Left lung (tissue), 10 donors: ENCODE results near the gene GNA15. TPM values are rescaled to one million over a fixed set of nuclear protein-coding genes. Genes with fewer than 3 reads are reported as not detected.
A peak's percentile ranks its signal among the peaks of the same experiment; 100 is the strongest.

Source experiments
- ATAC-seq: fragments of 200-7000 bp; cut with Tn5 transposase; one replicate; pipeline ENCODE4 v1.9.1; 2020; ENCODE audit warnings: moderate library complexity
- DNase-seq, 4 donors: peaks; one replicate each; pipeline ENCODE4 v3.0.0-alpha.2; 2013 to 2020
- H3K27ac ChIP-seq, 2 donors: fragments of 200-600 bp; sonication (generic) in 1 of 2; one replicate each; pipeline versions ENCODE4 v1.5.0 to v1.8.0; 2020 to 2021
- H3K27me3 ChIP-seq, 2 donors: fragments of 200-600 bp; sonication (generic) in 1 of 2; one replicate each; pipeline versions ENCODE4 v1.5.0 to v1.8.0; 2020 to 2021
- H3K36me3 ChIP-seq, 2 donors: fragments of 200-600 bp; sonication (generic) in 1 of 2; one replicate each; pipeline versions ENCODE4 v1.5.0 to v1.8.0; 2020 to 2021
- H3K4me1 ChIP-seq, 2 donors: fragments of 200-600 bp; one replicate each; pipeline ENCODE4 v1.8.0; 2021
- H3K4me3 ChIP-seq, 2 donors: fragments of 200-600 bp; sonication (generic) in 1 of 2; one replicate each; pipeline versions ENCODE4 v1.5.0 to v1.8.0; 2020 to 2021; ENCODE audit warnings: mild to moderate bottlenecking in 1 of 2
- H3K9me3 ChIP-seq, 2 donors: fragments of 200-600 bp; sonication (generic) in 1 of 2; one replicate each; pipeline versions ENCODE4 v1.5.0 to v1.8.0; 2020 to 2021
- intact Hi-C, 2 donors: fragments of 100-400 bp; cut with DNase I; formaldehyde crosslinking; loops; one replicate each; pipeline versions ENCODE4 v1.11.2 to v1.14.2; 2022
- polyA plus RNA-seq, 6 donors: library from polyadenylated mRNA; unstranded; fragments of 120-200 nt; gene quantifications; one replicate each; pipeline ENCODE4 v1.2.1, GENCODE V29; 2013; ENCODE audit not compliant: insufficient read length in 6 of 6
- total RNA-seq, 2 donors: library from RNA; stranded (reverse); fragmentation: NEBNext Ultra II Directional; extraction: Animal tissue kit (Norgen Biotek cat#: 25700); gene quantifications; one replicate each; pipeline ENCODE4 v1.2.1, GENCODE V29; 2021
- TF ChIP-seq, protein P1 (sequence below), 2 donors: fragments of 200-600 bp; sonication (generic) in 1 of 2; IDR thresholded peaks; one replicate each; pipeline versions ENCODE4 v1.5.0 to v1.8.0; 2021; ENCODE audit warnings: antibody characterized with exemption in 2 of 2
- donor health status: DM: no; HTN: yes; CAD: no.
- donor health status: DM: no; HTN: no; CAD: no.

GNA15 gene
- total and polyA plus RNA-seq, 8 donors, result 1.8 to 35.9 (median 2.8) TPM

DNA sequence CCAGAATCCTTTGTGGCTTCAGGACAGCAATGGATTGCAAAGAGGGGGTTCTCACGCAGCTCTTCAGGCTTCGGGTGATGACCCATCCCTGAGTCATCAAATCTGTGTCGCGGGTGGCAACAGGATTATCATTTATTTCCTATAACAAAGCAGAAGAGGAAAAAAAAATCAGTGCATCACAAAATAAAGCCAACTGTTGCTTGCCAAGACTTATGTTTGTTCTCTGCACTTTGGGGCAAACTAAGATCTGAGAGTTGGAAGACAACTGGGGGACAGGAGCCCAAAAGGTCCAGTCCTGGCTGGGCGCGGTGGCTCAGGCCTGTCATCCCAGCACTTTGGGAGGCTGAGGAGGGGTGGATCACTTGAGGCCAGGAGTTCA lies 6.4 kb downstream of the GNA15 start:
- ATAC-seq (peak; percentile 51), DNase-seq (no peak)
- TF ChIP-seq, protein P1, sequence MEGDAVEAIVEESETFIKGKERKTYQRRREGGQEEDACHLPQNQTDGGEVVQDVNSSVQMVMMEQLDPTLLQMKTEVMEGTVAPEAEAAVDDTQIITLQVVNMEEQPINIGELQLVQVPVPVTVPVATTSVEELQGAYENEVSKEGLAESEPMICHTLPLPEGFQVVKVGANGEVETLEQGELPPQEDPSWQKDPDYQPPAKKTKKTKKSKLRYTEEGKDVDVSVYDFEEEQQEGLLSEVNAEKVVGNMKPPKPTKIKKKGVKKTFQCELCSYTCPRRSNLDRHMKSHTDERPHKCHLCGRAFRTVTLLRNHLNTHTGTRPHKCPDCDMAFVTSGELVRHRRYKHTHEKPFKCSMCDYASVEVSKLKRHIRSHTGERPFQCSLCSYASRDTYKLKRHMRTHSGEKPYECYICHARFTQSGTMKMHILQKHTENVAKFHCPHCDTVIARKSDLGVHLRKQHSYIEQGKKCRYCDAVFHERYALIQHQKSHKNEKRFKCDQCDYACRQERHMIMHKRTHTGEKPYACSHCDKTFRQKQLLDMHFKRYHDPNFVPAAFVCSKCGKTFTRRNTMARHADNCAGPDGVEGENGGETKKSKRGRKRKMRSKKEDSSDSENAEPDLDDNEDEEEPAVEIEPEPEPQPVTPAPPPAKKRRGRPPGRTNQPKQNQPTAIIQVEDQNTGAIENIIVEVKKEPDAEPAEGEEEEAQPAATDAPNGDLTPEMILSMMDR (IDR thresholded peaks at IDR 0.05), result no peak
- Histone ChIP-seq H3K27me3 (no peaks in the 10 kb centered on the region), H3K9me3 (no peaks in the 10 kb centered on the region), H3K36me3 (no peaks in the 10 kb centered on the region), H3K27ac (peak overlapping the region; percentile 83 to 96), H3K4me3 (peak overlapping the region in 1 of 2 donors; percentile 9), H3K4me1 (peaks cover 10 to 76% of the 10 kb centered on the region in 2 donors)
- intact Hi-C loops, result no loop called here

DNA sequence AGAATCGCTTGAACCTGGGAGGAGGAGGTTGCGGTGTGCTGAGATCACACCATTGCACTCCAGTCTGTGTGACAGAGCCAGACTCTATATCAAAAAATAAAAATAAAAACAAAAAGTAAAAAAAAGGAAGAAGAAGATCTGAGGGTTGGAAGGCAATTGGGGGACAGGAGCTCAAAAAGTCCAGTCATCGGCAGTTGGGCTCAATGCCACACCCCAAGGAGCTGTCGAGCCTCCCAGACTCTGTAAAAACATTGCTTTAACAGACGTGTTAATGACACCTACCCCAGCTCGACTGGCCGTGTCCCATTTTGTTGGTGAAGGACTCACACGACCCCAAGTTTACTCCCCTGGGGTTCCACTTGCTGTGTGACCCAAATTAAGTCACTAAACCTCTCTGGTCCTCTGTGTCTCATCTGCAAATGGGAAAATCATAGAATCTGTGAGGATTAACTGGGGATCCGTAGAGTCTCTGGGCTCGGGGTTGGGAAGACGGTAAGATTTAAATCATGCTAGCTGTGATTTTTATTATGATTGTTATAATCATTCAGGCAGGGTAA lies 7.0 kb downstream of the GNA15 start:
- DNase-seq (no peak), ATAC-seq (no peak)
- H3K4me3 ChIP-seq, result no peak overlapping the region
- intact Hi-C loops, result no loop called here
- H3K9me3 ChIP-seq, result no peaks in the 10 kb centered on the region
- no peaks in the 10 kb centered on the region for H3K27me3 ChIP-seq
- no peaks in the 10 kb centered on the region for H3K36me3 ChIP-seq
- H3K4me1 ChIP-seq, result peaks cover 10 to 71% of the 10 kb centered on the region in 2 donors
- TF ChIP-seq, protein P1 (IDR thresholded peaks at IDR 0.05), result no peak
- peak overlapping the region; percentile 83 to 96 for H3K27ac ChIP-seq

DNA sequence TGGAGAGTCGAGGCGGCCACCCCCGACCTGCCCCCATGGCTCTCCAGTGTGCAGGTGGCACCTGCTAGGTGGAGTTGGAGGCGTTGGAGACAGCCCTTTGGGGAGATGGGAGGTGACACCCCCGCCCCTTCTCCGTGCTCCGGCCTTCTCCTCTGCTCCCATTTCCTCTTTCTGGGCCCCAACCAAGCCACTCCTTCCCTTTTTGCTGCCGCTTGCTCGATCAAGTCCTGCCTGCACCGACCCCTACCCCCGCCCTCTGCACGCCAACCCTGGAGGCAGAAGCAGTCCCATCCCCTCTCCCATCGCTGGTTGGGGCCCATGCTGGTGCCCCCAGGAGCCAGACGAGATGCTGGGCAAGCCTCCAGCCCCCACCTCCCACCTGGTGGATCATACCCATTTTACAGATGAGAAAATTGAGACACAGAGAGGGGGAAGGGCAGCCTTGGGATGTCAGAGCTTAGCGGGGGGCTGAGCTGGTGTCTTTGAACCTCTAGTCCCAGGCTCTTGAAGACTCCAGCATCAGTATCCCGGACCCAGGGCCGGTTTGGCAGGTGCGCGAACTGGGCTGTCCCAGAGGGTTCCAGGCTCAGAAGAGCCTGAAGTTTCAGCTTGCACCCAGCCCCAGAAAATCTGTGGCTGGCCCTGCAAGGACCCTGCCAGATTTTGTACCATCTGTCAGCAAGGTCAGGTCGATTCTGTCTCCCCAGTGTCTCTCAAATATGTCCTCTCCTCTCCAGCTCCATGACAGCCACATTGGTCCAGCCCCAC lies 10.3 kb downstream of the GNA15 start:
- H3K9me3 ChIP-seq, result no peaks in the 10 kb centered on the region
- no peaks in the 10 kb centered on the region for H3K27me3 ChIP-seq
- DNase-seq, result peak in 2 of 4 donors; percentile 77 to 89
- ATAC-seq, result peak; percentile 53
- TF ChIP-seq, protein P1 (IDR thresholded peaks at IDR 0.05), result no peak
- intact Hi-C loops, result no loop called here
- H3K4me1 ChIP-seq, result peaks cover 10 to 55% of the 10 kb centered on the region in 2 donors
- no peak overlapping the region for H3K4me3 ChIP-seq
- peak overlapping the region in 1 of 2 donors; percentile 76 for H3K27ac ChIP-seq
- H3K36me3 ChIP-seq, result peaks cover 0 to 31% of the 10 kb centered on the region in 2 donors

DNA sequence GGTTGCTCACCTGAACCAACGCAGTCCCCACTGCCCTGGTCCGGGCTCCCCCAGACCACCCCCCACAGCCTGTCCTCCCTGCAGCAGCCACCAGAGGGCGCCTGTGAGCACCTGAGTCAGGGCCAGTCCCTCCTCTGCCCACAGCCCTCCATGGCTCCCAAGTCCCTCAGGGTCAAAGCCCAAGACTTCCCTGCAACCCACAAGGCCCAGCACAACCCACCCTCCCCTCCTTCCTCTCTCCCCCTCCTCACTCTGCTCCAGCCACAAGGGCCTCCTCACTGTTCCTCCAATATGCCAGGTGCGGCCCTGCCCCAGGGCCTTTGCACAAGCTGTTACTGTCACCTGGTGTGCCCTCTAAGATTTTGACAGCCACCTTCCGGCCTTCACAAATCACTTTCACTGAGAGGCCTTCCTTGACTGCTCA lies 10.9 kb downstream of the GNA15 start:
- H3K27ac ChIP-seq, result peak overlapping the region in 1 of 2 donors; percentile 76
- H3K9me3 ChIP-seq, result no peaks in the 10 kb centered on the region
- H3K27me3 ChIP-seq, result no peaks in the 10 kb centered on the region
- H3K36me3 ChIP-seq, result peaks cover 0 to 37% of the 10 kb centered on the region in 2 donors
- peak in 1 of 4 donors; percentile 92 for DNase-seq
- peaks cover 5 to 55% of the 10 kb centered on the region in 2 donors for H3K4me1 ChIP-seq
- intact Hi-C loops, result no loop called here
- H3K4me3 ChIP-seq, result no peak overlapping the region
- TF ChIP-seq, protein P1 (IDR thresholded peaks at IDR 0.05), result peak; percentile 53 to 86
- peak; percentile 35 for ATAC-seq

DNA sequence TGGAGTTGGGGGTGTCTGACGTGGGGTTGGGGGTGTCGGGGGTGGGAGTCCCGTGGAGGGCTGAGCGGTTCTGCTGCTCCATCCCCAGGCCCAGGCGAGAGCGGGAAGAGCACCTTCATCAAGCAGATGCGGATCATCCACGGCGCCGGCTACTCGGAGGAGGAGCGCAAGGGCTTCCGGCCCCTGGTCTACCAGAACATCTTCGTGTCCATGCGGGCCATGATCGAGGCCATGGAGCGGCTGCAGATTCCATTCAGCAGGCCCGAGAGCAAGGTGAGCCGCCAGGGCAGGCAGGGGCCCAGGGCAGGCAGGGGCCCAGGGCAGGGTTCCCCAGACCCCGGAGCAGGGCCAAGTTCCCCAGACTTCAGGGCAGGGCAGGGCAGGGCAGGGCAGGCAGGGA lies 12.7 kb downstream of the GNA15 start:
- Histone ChIP-seq H3K36me3 (peaks cover 0 to 53% of the 10 kb centered on the region in 2 donors), H3K27me3 (no peaks in the 10 kb centered on the region), H3K27ac (no peak overlapping the region), H3K4me1 (peaks cover 0 to 41% of the 10 kb centered on the region in 2 donors), H3K9me3 (no peaks in the 10 kb centered on the region), H3K4me3 (no peak overlapping the region)
- intact Hi-C loops, result no loop called here
- ATAC-seq (no peak), DNase-seq (no peak)
- TF ChIP-seq, protein P1 (IDR thresholded peaks at IDR 0.05), result no peak
